ENCODE results near the gene PI4KA. TPM values are rescaled to one million over a fixed set of nuclear protein-coding genes. Genes with fewer than 3 reads are reported as not detected.

PI4KA gene
- total RNA-seq, 6 experiments from 2014 or later: 35.3 to 55.4 (median 47.7) TPM

DNA sequence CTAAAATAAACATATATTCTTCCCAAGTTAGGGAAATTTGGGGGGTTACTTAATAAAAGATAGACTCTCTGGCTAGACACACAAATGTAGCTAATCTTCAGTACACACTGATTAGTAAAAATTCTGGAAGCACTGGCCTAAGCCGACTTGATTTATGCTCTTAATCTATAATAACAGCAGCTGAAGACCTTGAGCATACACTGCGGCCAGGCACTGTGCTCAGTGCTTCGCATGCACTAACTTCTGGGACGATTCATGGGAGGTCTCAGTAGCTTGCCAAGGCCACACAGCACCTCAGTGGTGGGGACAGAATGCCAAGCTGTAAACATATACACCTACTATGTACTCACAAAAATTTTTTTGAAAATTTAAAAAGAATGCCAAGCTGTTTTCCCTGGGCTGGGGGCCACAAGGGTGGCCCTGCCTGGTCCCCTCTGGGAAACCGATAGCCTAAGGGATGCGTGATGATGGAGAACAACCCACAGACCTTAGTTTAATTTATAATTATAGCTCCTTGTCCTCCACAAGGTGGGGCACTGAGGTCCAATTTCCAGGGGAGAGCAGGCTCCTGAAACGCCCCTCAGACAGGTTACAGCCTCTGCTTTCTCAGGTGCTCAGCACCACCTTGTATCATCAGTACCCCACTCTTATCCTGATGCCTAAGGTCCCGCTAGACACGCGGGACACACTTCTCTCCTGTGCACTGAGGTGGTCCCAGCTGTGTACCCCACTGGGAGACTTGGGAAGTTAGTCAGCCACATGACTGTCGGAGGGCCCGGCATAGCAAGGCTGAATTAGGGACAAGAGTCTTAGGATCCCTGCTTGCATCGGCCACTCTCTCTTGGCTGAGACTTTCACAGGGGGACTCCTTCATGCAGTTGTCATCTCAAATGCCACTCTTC lies 64.6 kb downstream of the PI4KA start:
- Histone ChIP-seq H3K36me3 (peaks cover 0 to 33% (median 13%) of the 10 kb centered on the region in 4 donors), H3K9me3 (no peaks in the 10 kb centered on the region), H3K4me1 (peaks cover 0 to 39% (median 12%) of the 10 kb centered on the region in 4 donors), H3K27ac (no peak overlapping the region), H3K4me3 (no peak overlapping the region), H3K27me3 (no peaks in the 10 kb centered on the region)
- intact Hi-C loops (cut with DNase I): loop anchor here (10.0 kb wide), 2 partner anchors 81 to 91 kb away; no protein-coding TSS in a partner anchor
- TF ChIP-seq, protein P1, sequence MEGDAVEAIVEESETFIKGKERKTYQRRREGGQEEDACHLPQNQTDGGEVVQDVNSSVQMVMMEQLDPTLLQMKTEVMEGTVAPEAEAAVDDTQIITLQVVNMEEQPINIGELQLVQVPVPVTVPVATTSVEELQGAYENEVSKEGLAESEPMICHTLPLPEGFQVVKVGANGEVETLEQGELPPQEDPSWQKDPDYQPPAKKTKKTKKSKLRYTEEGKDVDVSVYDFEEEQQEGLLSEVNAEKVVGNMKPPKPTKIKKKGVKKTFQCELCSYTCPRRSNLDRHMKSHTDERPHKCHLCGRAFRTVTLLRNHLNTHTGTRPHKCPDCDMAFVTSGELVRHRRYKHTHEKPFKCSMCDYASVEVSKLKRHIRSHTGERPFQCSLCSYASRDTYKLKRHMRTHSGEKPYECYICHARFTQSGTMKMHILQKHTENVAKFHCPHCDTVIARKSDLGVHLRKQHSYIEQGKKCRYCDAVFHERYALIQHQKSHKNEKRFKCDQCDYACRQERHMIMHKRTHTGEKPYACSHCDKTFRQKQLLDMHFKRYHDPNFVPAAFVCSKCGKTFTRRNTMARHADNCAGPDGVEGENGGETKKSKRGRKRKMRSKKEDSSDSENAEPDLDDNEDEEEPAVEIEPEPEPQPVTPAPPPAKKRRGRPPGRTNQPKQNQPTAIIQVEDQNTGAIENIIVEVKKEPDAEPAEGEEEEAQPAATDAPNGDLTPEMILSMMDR (IDR thresholded peaks at IDR 0.05): no peak
- no peak for TF ChIP-seq POLR2A (IDR thresholded peaks at IDR 0.05)
- no peak for DNase-seq
- 60% methylated on average over 4 of the region's 13 CpGs for WGBS (ENCODE audit: insufficient coverage, low coverage, low lambda C conversion rate, missing lambda C conversion rate)
- no peak for ATAC-seq

DNA sequence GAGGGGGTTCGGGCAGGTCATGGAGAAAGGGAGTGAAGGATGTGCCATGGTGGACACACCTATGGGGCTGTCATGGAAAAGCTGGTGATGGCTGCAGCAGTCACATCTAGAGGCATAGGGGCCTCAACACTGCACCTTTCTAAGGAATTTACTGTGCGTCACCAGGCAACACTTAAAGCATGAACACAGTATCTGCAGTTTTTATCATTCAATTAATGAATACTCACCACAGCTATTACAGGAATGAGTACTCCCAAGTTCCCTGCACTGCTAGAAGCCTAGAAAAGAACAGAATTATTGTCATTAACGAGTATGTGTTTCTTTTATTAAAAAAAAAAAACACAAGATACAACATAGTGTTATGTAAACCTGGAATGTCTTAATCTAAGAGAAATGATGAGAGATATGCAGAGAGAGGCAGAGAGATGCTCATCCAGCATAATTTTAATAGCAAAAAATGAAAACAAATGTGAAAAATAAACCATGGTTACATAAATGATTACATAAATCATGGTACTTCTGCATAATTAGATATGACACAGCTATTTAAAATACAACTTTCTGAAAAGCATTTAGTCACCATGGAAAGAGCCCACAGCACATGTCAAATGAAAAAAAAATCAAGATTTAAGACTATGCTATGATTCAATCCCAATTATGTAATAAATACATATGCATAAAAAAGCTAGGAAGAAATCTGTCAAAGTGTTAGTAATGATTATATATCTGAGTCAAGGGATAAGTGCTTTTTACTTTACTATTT lies 65.5 kb downstream of the PI4KA start:
- 80% methylated on average over 3 of the region's 3 CpGs for WGBS (ENCODE audit: insufficient coverage, low coverage, low lambda C conversion rate, missing lambda C conversion rate)
- Histone ChIP-seq H3K4me3 (no peak overlapping the region), H3K36me3 (peaks cover 0 to 32% (median 9%) of the 10 kb centered on the region in 4 donors), H3K27ac (no peak overlapping the region), H3K9me3 (no peaks in the 10 kb centered on the region), H3K27me3 (no peaks in the 10 kb centered on the region), H3K4me1 (peaks cover 0 to 48% (median 16%) of the 10 kb centered on the region in 4 donors)
- DNase-seq: no peak
- TF ChIP-seq, protein P1 (IDR thresholded peaks at IDR 0.05): no peak
- TF ChIP-seq POLR2A (IDR thresholded peaks at IDR 0.05): no peak
- intact Hi-C loops (cut with DNase I): loop anchor here (10.0 kb wide), 2 partner anchors 82 to 92 kb away; no protein-coding TSS in a partner anchor
- ATAC-seq: no peak

DNA sequence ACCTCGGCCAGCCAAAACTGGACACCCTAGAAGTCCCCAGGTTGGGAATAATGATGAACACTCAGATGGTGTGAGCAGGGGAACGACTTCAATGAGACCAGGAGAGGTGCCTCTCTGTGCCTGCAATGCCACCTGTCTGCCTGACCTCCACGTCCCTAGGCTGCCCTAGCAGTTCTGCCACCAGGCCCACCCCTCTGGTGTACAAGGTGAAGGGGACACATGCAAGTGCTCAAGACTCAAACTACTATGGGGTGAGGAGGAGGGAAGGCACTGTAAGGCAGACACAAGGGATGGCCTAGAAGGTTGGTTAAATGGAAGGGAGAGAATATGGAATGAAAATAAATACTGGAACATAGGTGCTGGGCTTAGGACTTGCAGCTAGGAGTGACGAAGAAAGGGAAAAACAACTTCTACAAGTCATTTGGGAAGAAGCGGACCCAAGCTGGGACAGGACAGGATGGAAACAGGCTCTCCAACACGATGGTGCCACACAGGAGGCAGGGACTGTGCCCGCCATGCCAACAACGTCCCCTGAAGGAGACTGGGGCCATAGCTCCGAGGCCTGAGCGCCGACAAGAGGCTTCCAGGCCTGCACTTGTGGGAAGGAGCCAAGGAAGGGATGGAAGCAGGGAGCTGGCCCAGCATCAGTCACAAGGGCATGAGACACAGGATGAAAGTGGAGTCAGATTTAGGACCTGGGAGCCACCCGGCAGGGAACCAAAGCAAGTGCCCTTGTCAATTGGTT lies 66.2 kb downstream of the PI4KA start:
- Histone ChIP-seq H3K36me3 (peaks cover 0 to 32% (median 9%) of the 10 kb centered on the region in 4 donors), H3K4me1 (peaks cover 0 to 53% (median 20%) of the 10 kb centered on the region in 4 donors), H3K27ac (peak overlapping the region in 1 of 3 donors; percentile 93), H3K4me3 (no peak overlapping the region), H3K27me3 (no peaks in the 10 kb centered on the region), H3K9me3 (no peaks in the 10 kb centered on the region)
- TF ChIP-seq, protein P1 (IDR thresholded peaks at IDR 0.05): no peak
- no peak for TF ChIP-seq POLR2A (IDR thresholded peaks at IDR 0.05)
- intact Hi-C loops (cut with DNase I): loop anchor here (10.0 kb wide), 2 partner anchors 82 to 92 kb away; no protein-coding TSS in a partner anchor
- ATAC-seq (no peak), DNase-seq (no peak)
- WGBS (ENCODE audit: insufficient coverage, low coverage, low lambda C conversion rate, missing lambda C conversion rate): 91% methylated on average over 10 of the region's 12 CpGs

Data from right lobe of liver (tissue), 6 donors.